ENCODE measurements around the gene EHBP1. TPM values are rescaled to one million over a fixed set of nuclear protein-coding genes. Genes with fewer than 3 reads are reported as not detected.

The EHBP1 gene
- total and polyA plus RNA-seq, 5 donors from 2014 or later: 8.5 to 25.6 (median 10.0) TPM

GRCh38 chr2:62800618-62801017, 95.1 kb downstream of the EHBP1 start:
- Mint-ChIP-seq H3K27me3 (no peaks in the 10 kb centered on the region), H3K4me3 (no peak overlapping the region), H3K9me3 (peaks cover 0 to 2% (median 0%) of the 10 kb centered on the region in 7 donors), H3K4me1 (peaks cover 0 to 26% (median 24%) of the 10 kb centered on the region in 4 donors), H3K36me3 (peaks cover 11% of the 10 kb centered on the region), H3K27ac (no peak overlapping the region)
- no peaks in the 10 kb centered on the region for H3K9me3 ChIP-seq (ENCODE audit: control insufficient read depth in 2 of 2, low read length in 2 of 2)
- no peaks in the 10 kb centered on the region for H3K4me1 ChIP-seq (ENCODE audit: control insufficient read depth, insufficient read depth, low read length, poor library complexity, severe bottlenecking)
- DNase-seq (peak in 1 of 3 donors; percentile 12), ATAC-seq (ENCODE audit: low read depth in 2 of 2) (no peak)
- no peaks in the 10 kb centered on the region for H3K36me3 ChIP-seq (ENCODE audit: control insufficient read depth, insufficient read depth, low read length)
- H3K4me3 ChIP-seq (ENCODE audit: low read depth, low read length): no peak overlapping the region
- no peak overlapping the region for H3K27ac ChIP-seq (ENCODE audit: insufficient read depth, low read length, poor library complexity, severe bottlenecking)
- no peaks in the 10 kb centered on the region for H3K27me3 ChIP-seq (ENCODE audit: control insufficient read depth, insufficient read depth, low read length)

DNA sequence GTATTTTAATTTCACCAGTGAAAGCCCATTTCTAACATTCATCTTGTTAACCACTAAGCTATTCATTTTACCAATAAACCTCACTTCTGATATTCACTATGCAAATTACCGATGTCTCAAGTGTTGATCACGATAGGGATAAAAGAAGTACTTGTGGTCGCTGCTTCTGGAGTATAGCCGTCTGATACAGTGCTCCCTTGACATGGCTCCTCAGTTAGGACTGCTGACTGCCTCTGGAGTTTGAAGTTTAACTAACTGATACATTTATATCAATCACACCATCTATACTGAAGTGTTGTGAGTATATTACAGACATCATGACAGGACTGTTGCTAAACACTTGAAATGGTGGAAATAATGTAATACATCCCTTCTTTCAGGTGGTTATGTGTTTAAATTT, 95.6 kb downstream of the EHBP1 start:
- no peaks in the 10 kb centered on the region for H3K27me3 Mint-ChIP-seq
- no peak for ATAC-seq (ENCODE audit: low read depth in 2 of 2)
- peaks cover 16% of the 10 kb centered on the region for H3K36me3 Mint-ChIP-seq
- H3K4me3 Mint-ChIP-seq: peak overlapping the region in 1 of 4 donors; percentile 57
- peaks cover 0 to 26% (median 24%) of the 10 kb centered on the region in 4 donors for H3K4me1 Mint-ChIP-seq
- no peaks in the 10 kb centered on the region for H3K27me3 ChIP-seq (ENCODE audit: control insufficient read depth, insufficient read depth, low read length)
- peaks cover 0 to 2% (median 0%) of the 10 kb centered on the region in 7 donors for H3K9me3 Mint-ChIP-seq
- H3K27ac ChIP-seq (ENCODE audit: insufficient read depth, low read length, poor library complexity, severe bottlenecking): no peak overlapping the region
- DNase-seq: peak in 1 of 3 donors; percentile 3
- peak overlapping the region in 2 of 3 donors; percentile 8 to 44 for H3K27ac Mint-ChIP-seq
- no peaks in the 10 kb centered on the region for H3K36me3 ChIP-seq (ENCODE audit: control insufficient read depth, insufficient read depth, low read length)
- H3K4me3 ChIP-seq (ENCODE audit: low read depth, low read length): no peak overlapping the region
- H3K4me1 ChIP-seq (ENCODE audit: control insufficient read depth, insufficient read depth, low read length, poor library complexity, severe bottlenecking): no peaks in the 10 kb centered on the region
- no peaks in the 10 kb centered on the region for H3K9me3 ChIP-seq (ENCODE audit: control insufficient read depth in 2 of 2, low read length in 2 of 2)

DNA sequence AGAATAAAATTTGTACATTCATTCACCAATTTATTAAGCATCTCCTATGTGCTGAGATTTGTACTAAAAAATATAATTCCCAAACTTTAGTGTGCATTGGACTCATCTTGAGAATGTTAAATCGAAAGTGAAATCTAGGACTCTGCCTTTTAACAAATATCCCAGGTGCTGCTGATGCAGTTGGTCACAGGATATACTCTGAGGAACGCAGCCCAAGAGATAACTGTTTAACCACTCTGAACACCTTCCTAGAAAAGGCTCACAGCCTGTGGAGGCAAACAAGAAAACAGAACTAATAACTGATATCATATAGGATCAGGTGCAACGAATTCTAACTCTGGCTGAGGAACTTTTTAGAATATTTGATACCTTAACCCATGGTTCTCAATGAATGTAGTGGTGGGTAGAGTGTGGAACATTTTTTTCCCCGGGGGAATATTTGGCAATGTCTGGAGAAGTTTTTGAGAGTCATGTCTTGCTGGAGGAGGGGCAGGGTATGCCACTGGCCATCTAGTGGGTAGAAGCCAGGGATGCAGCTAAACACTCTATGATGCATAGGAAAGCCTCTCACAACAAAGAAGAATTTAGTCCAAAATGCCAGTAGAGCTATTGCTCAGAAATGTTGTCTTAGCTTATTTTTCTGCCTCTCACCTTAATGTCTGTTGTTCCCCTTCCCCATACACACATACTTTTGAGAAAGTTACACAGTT, 96.5 kb downstream of the EHBP1 start:
- peaks cover 0 to 2% (median 0%) of the 10 kb centered on the region in 7 donors for H3K9me3 Mint-ChIP-seq

GRCh38 chr2:62803961-62804360, 98.4 kb downstream of the EHBP1 start:
- Histone ChIP-seq H3K27me3 (ENCODE audit: control insufficient read depth, insufficient read depth, low read length) (no peaks in the 10 kb centered on the region), H3K36me3 (ENCODE audit: control insufficient read depth, insufficient read depth, low read length) (no peaks in the 10 kb centered on the region), H3K27ac (ENCODE audit: insufficient read depth, low read length, poor library complexity, severe bottlenecking) (no peak overlapping the region), H3K4me1 (ENCODE audit: control insufficient read depth, insufficient read depth, low read length, poor library complexity, severe bottlenecking) (no peaks in the 10 kb centered on the region), H3K9me3 (ENCODE audit: control insufficient read depth in 2 of 2, low read length in 2 of 2) (no peaks in the 10 kb centered on the region), H3K4me3 (ENCODE audit: low read depth, low read length) (no peak overlapping the region)
- no peak overlapping the region for H3K27ac Mint-ChIP-seq
- ATAC-seq (ENCODE audit: low read depth in 2 of 2): no peak
- no peak overlapping the region for H3K4me3 Mint-ChIP-seq
- DNase-seq: no peak
- no peaks in the 10 kb centered on the region for H3K27me3 Mint-ChIP-seq
- peaks cover 27% of the 10 kb centered on the region for H3K36me3 Mint-ChIP-seq
- H3K9me3 Mint-ChIP-seq: peaks cover 0 to 7% (median 3%) of the 10 kb centered on the region in 7 donors
- H3K4me1 Mint-ChIP-seq: peaks cover 0 to 30% (median 25%) of the 10 kb centered on the region in 4 donors

More for the DNA sequence above, 96.5 kb downstream of the EHBP1 start:
- Histone ChIP-seq H3K36me3 (ENCODE audit: control insufficient read depth, insufficient read depth, low read length) (no peaks in the 10 kb centered on the region), H3K27ac (ENCODE audit: insufficient read depth, low read length, poor library complexity, severe bottlenecking) (no peak overlapping the region), H3K27me3 (ENCODE audit: control insufficient read depth, insufficient read depth, low read length) (no peaks in the 10 kb centered on the region), H3K9me3 (ENCODE audit: control insufficient read depth in 2 of 2, low read length in 2 of 2) (no peaks in the 10 kb centered on the region), H3K4me3 (ENCODE audit: low read depth, low read length) (peak overlapping the region; percentile 42), H3K4me1 (ENCODE audit: control insufficient read depth, insufficient read depth, low read length, poor library complexity, severe bottlenecking) (no peaks in the 10 kb centered on the region)
- H3K27me3 Mint-ChIP-seq: no peaks in the 10 kb centered on the region
- H3K36me3 Mint-ChIP-seq: peaks cover 23% of the 10 kb centered on the region
- ATAC-seq (ENCODE audit: low read depth in 2 of 2): no peak
- peaks cover 0 to 26% (median 24%) of the 10 kb centered on the region in 4 donors for H3K4me1 Mint-ChIP-seq
- peak overlapping the region in 2 of 3 donors; percentile 43 to 47 for H3K27ac Mint-ChIP-seq
- peak in 1 of 3 donors; percentile 51 for DNase-seq
- peak overlapping the region in 3 of 4 donors; percentile 1 to 61 (median 58) for H3K4me3 Mint-ChIP-seq

GRCh38 chr2:62806231-62806630, 100.7 kb downstream of the EHBP1 start:
- Histone ChIP-seq H3K4me1 (ENCODE audit: control insufficient read depth, insufficient read depth, low read length, poor library complexity, severe bottlenecking) (no peaks in the 10 kb centered on the region), H3K27me3 (ENCODE audit: control insufficient read depth, insufficient read depth, low read length) (no peaks in the 10 kb centered on the region), H3K4me3 (ENCODE audit: low read depth, low read length) (no peak overlapping the region), H3K27ac (ENCODE audit: insufficient read depth, low read length, poor library complexity, severe bottlenecking) (no peak overlapping the region), H3K9me3 (ENCODE audit: control insufficient read depth in 2 of 2, low read length in 2 of 2) (no peaks in the 10 kb centered on the region), H3K36me3 (ENCODE audit: control insufficient read depth, insufficient read depth, low read length) (no peaks in the 10 kb centered on the region)
- Mint-ChIP-seq H3K9me3 (peaks cover 0 to 7% (median 3%) of the 10 kb centered on the region in 7 donors), H3K36me3 (peaks cover 27% of the 10 kb centered on the region), H3K4me1 (peaks cover 0 to 14% (median 12%) of the 10 kb centered on the region in 4 donors), H3K4me3 (no peak overlapping the region), H3K27me3 (no peaks in the 10 kb centered on the region), H3K27ac (no peak overlapping the region)
- ATAC-seq (ENCODE audit: low read depth in 2 of 2): no peak
- no peak for DNase-seq

GRCh38 chr2:62808554-62808953, 103.0 kb downstream of the EHBP1 start:
- H3K9me3 Mint-ChIP-seq: peaks cover 0 to 7% (median 3%) of the 10 kb centered on the region in 7 donors
- H3K4me1 ChIP-seq (ENCODE audit: control insufficient read depth, insufficient read depth, low read length, poor library complexity, severe bottlenecking): no peaks in the 10 kb centered on the region
- H3K4me3 ChIP-seq (ENCODE audit: low read depth, low read length): no peak overlapping the region
- no peaks in the 10 kb centered on the region for H3K27me3 Mint-ChIP-seq
- no peaks in the 10 kb centered on the region for H3K9me3 ChIP-seq (ENCODE audit: control insufficient read depth in 2 of 2, low read length in 2 of 2)
- ATAC-seq (ENCODE audit: low read depth in 2 of 2) (no peak), DNase-seq (no peak)
- peaks cover 0 to 10% (median 3%) of the 10 kb centered on the region in 4 donors for H3K4me1 Mint-ChIP-seq
- H3K27me3 ChIP-seq (ENCODE audit: control insufficient read depth, insufficient read depth, low read length): no peaks in the 10 kb centered on the region
- no peaks in the 10 kb centered on the region for H3K36me3 ChIP-seq (ENCODE audit: control insufficient read depth, insufficient read depth, low read length)
- H3K36me3 Mint-ChIP-seq: peaks cover 27% of the 10 kb centered on the region
- H3K27ac ChIP-seq (ENCODE audit: insufficient read depth, low read length, poor library complexity, severe bottlenecking): no peak overlapping the region
- H3K4me3 Mint-ChIP-seq: peak overlapping the region in 1 of 4 donors; percentile 4
- H3K27ac Mint-ChIP-seq: peak overlapping the region in 1 of 3 donors; percentile 78

DNA sequence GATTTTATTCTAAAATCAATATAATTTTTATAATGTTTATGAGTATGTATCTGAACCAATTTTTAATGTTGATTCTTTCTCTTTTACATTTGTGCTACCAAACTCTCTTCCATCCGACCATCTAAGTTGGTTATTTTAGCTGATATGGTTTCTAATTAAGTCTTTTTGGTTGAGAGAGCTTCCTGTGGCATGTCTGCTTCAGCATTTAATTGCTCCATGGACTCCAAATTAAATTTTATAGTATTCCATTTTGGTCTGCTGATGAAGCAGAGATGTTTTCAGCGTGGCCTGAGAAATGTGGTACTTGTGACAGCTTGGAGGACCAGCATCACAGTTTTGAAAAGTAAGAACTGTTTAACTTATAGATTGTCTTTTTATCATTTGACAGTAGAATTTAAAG, 105.6 kb downstream of the EHBP1 start:
- Mint-ChIP-seq H3K27me3 (no peaks in the 10 kb centered on the region), H3K4me3 (no peak overlapping the region), H3K4me1 (peaks cover 0 to 16% (median 3%) of the 10 kb centered on the region in 4 donors), H3K36me3 (peaks cover 16% of the 10 kb centered on the region), H3K9me3 (peaks cover 0 to 7% (median 3%) of the 10 kb centered on the region in 7 donors), H3K27ac (no peak overlapping the region)
- DNase-seq (no peak), ATAC-seq (ENCODE audit: low read depth in 2 of 2) (no peak)
- Histone ChIP-seq H3K27ac (ENCODE audit: insufficient read depth, low read length, poor library complexity, severe bottlenecking) (no peak overlapping the region), H3K4me1 (ENCODE audit: control insufficient read depth, insufficient read depth, low read length, poor library complexity, severe bottlenecking) (no peaks in the 10 kb centered on the region), H3K27me3 (ENCODE audit: control insufficient read depth, insufficient read depth, low read length) (no peaks in the 10 kb centered on the region), H3K4me3 (ENCODE audit: low read depth, low read length) (no peak overlapping the region), H3K9me3 (ENCODE audit: control insufficient read depth in 2 of 2, low read length in 2 of 2) (no peaks in the 10 kb centered on the region), H3K36me3 (ENCODE audit: control insufficient read depth, insufficient read depth, low read length) (no peaks in the 10 kb centered on the region)

DNA sequence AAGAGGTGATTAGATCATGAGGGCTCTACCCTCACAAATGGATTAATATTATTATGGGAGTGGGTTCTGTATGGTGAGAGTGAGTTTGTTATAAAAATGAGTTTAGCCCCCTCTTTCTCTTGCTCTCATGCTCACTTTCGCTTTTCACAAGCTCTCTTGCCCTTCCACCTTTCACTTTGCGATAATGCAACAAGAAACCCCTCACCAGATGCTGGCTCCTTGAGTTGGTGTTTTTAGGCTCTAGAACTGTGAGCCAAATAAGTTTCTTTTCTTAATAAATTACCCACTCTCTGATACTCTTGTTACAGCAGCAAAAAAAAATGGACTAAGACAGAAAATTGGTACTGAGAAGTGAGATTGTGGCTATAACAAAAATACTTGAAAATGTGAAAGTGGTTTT, 106.5 kb downstream of the EHBP1 start:
- H3K27me3 Mint-ChIP-seq: no peaks in the 10 kb centered on the region
- peaks cover 0 to 7% (median 3%) of the 10 kb centered on the region in 7 donors for H3K9me3 Mint-ChIP-seq
- Histone ChIP-seq H3K27me3 (ENCODE audit: control insufficient read depth, insufficient read depth, low read length) (no peaks in the 10 kb centered on the region), H3K4me3 (ENCODE audit: low read depth, low read length) (no peak overlapping the region), H3K4me1 (ENCODE audit: control insufficient read depth, insufficient read depth, low read length, poor library complexity, severe bottlenecking) (no peaks in the 10 kb centered on the region), H3K27ac (ENCODE audit: insufficient read depth, low read length, poor library complexity, severe bottlenecking) (no peak overlapping the region), H3K36me3 (ENCODE audit: control insufficient read depth, insufficient read depth, low read length) (no peaks in the 10 kb centered on the region), H3K9me3 (ENCODE audit: control insufficient read depth in 2 of 2, low read length in 2 of 2) (no peaks in the 10 kb centered on the region)
- DNase-seq: no peak
- peaks cover 0 to 16% (median 3%) of the 10 kb centered on the region in 4 donors for H3K4me1 Mint-ChIP-seq
- ATAC-seq (ENCODE audit: low read depth in 2 of 2): no peak
- H3K36me3 Mint-ChIP-seq: peaks cover 9% of the 10 kb centered on the region
- no peak overlapping the region for H3K4me3 Mint-ChIP-seq
- no peak overlapping the region for H3K27ac Mint-ChIP-seq

Data from CD4-positive, CD25-positive, alpha-beta regulatory T cell (primary cell).